ENCODE measurements around the gene ROBO3.

The ROBO3 gene

DNA sequence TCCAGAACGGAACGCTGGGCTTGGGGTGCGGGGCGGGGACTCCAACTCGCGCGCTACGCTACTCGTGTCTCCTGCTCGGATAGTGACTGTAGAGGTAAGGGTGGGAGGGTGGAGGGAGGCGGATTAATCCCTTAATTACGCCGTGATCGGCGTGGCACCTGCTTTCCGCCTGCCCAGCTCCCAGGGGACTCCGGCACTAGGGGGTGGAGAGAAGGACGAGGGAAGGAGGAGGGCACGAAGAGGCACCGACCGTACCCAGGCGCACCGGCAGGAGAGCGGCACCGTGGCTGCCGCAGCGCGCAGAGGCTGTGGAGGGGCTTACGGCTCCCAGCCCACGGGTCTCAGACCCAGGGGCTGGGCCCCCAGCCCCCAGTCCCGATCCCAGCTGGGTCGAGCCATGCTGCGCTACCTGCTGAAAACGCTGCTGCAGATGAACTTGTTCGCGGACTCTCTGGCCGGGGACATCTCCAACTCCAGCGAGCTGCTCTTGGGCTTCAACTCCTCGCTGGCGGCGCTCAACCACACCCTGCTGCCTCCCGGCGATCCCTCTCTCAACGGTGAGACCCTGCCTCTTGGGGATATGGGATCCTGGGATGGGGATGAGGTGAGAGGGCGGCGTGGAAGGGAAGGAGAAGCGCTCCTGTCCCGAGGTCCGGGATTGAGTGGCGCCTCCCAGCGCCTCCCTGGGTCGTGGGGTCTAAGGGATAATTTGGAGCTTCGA lies at the start of gene ROBO3:
ROBO3 (plus strand) TSS at position 252 of the 721 bp plus-strand sequence; CDS start at position 398, 146 bp downstream.
- no peak for DNase-seq

GRCh38 chr11:124817036-124817435 lies 48.2 kb upstream of the ROBO3 start:
- no peak for DNase-seq

- DNase-seq, result no peak
Measured at GRCh38 chr11:124821995-124822730, 43.1 kb upstream of the ROBO3 start.

DNA sequence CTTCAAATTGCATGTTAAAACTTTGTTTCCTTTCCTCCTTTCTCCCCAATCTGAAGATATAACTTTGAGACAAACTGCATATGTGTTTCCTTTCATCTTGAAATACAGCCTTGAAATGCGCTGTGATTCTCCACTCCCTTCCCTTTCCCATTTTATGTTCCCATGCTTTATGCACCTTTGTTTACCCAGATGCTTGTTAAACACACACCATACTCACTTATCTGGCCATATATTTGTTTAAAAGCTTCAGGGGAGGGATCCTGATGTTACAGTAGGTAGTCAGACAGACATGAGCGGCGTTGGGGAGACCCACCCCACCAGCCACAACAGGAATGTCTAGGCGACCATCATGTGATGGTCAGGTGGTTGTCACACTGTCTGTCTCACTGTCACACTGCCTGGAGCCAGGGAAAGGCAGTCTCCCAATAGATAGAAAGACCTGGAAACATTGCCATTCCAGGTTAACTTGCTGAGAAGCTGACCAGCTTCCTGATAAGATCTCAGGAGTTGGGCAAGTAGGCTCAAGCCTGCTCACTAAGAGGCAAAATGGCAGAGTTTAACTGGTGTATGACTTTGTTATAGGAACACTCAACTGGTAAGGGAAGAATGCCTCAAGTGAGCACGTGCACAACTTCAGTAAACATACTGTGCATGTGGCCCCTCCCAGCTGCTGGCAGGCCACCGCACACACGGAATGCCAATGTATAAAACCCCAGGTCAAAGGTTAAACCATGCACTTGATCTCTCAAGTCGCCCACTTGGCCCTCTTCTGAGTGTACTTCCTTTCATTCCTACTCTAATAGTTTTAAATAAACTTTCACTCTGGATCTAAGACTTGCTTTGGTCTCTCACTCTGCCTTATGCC lies 41.5 kb upstream of the ROBO3 start:
- DNase-seq, result no peak

DNA sequence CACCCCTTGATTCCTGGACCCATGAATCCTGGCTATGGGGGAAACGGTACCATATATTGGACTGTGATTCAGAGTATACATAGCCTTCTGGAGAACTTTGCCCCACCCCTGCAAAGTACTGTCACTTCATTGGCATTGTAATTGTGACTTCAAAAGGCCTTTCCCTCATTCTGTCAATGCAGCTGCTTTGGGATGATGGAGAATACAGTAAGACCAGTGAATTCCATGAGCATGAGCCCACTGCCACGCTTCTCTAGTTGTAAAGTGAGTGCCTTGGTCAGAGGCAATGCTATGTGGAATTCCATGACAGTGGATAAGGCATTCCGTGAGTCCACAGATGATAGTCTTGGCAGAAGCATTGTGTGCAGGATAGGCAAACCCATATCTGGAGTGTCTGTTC lies 39.4 kb upstream of the ROBO3 start:
- no peak for DNase-seq

DNA sequence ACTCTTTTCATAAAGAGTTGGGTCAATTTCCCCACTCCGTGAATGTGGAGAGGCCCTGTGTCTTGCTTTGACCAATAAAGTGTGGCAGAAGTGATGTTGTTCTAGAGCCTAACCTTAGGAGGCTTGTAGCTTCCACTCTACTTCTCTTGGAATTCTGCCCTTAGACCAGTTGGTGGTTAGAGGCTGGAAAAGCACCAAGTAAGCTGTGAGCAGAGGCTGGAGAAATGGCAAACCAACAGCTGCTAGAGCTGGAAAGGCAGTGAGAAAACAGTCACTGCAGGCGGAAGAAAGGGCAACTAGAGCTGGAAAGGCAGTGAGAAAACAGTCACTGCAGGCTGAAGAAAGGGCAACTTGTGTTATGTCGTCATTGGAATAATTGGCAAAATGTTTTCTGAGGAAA lies 35.2 kb upstream of the ROBO3 start:
- no peak for DNase-seq

GRCh38 chr11:124830749-124831148 lies 34.5 kb upstream of the ROBO3 start:
- no peak for DNase-seq

DNA sequence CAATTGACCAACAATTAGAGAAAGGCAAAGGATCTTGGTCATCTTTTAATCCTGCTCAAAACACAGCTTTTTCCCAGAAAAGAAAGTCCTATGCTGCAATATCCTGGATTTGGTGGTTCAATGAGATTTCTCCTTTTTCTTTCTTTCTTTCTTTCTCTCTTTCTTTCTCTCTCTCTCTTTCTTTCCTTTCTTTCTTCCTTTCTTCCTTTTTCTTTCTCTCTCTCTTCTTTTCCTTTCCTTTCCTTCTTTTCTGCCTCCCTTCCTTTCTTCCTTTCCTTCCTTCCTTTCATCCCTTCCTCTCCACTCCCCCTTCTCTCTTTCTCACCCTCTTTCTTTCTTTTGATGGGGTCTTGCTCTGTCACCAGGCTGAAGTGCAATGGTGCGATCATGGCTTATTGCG lies 33.3 kb upstream of the ROBO3 start:
- DNase-seq, result no peak

- no peak for DNase-seq
Measured at GRCh38 chr11:124832571-124832970, 32.7 kb upstream of the ROBO3 start.

GRCh38 chr11:124834526-124835180 lies 30.6 kb upstream of the ROBO3 start:
- no peak for DNase-seq

DNA sequence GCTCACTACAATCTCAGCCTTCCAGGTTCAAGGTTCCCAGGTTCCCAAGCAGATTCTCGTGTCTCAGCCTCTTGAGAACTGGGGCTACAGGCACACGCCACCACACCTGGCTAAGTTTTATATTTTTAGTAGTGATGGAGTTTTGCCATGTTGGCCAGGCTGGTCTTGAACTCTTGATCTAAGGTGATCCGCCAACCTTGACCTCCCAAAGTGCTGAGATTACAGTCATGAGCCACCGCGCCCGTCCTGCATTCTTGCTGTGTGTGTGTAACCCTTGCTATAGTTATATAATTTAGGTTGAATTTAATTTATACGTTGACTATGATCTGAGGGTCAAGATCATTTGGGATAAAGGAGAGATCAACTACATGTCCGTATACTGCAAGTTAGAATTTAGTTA lies 29.3 kb upstream of the ROBO3 start:
- DNase-seq, result no peak

- DNase-seq, result peak; percentile 35
Measured at GRCh38 chr11:124837491-124837856, 27.8 kb upstream of the ROBO3 start.

DNA sequence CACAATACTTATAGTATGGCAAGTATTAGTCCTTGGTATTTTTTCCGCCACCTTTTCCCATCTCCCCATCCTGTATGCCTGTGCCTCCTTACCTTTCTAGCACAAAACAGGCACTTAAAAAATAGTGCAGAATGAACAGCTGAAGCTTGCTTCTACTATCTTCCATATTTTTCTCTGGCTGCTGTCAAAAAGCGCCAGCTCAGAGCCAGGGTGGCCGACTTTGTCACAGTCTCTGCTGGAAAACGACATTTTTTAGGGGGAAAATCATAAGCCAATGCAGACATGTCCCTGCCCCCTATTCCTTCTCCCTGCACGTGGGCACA lies 26.5 kb upstream of the ROBO3 start:
- no peak for DNase-seq

DNA sequence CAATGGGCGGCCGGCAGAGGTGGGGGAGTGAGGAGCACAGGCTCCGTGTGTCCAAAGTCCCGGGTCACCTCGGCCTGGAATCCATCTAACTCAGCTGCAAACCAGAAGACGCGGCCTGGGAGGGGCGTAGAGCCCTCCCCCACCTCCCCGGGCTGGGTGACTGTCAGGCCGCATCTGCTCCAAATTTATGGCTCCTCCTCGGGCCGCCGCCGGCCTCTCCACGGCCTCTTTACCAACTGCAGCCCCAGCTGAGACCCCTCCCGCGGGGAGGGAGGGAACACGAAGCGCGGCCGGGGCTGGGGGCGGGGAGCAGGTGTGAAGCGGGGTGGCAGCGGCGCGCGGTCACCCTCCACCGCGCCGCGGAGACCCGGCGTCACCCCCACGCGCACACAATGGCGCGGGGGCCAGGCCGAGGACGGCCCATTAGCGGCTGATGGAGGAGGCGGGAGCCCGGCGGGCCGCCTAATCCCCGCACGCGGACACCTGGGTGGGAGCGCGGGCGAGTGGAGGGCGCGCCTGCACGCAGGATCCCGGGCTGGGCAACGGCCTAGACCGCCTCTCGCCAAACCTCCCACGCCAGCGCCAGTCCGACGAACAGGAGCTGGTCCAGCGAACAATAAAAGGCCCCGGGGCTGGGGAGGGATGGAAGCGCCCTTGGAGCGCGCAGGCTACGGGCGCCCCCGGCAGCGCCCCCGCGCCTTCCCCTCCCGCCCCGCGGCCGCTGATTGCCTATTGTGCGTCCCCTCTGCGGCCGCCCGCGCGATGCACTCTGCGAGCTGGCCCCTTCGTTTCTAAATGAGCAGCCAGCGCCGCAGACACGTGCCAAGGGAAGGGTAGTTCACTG lies 25.9 kb upstream of the ROBO3 start:
- no peak for DNase-seq

- DNase-seq, result no peak
Measured at GRCh38 chr11:124839972-124840621, 25.1 kb upstream of the ROBO3 start.

DNA sequence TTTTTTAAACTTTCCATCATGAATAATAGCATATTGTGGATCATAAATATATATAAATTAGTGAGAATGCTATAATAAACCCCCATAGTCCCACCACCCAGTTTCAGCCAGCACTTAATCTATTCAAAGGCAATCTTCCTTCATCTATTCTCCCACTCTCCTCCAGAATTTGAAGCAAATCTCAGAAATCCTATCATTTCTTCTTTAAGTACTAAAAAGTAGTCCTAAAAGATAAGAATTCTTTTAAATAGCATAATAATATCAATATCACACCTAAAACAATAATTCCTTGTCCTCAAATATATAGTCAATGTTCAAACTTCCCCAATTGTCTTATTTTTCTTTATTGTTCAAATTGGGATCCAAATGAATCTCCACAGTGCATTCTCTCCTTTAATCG lies 24.6 kb upstream of the ROBO3 start:
- DNase-seq, result no peak

DNA sequence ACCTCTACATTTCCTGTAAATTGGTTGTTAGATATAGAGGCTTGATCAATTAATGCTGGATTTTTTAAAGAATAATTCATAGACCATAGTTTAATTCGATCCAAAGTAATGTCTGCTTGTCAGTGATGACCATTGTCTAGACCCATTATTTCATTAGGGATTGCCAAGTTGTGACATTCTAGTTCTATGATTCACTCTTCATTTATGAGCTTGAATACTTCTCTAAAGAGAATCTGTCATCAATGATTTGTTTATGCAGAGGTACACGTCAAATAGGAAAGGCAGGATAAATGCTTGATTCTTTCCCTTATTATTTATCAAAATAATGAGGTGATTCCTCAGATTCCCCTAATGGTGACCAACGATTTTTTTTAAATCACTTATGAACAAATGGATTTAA lies 24.0 kb upstream of the ROBO3 start:
- no peak for DNase-seq

GRCh38 chr11:124841840-124842239 lies 23.4 kb upstream of the ROBO3 start:
- no peak for DNase-seq

- DNase-seq, result no peak
Measured at GRCh38 chr11:124842305-124842704, 22.9 kb upstream of the ROBO3 start.

GRCh38 chr11:124843616-124843910 lies 21.7 kb upstream of the ROBO3 start:
- no peak for DNase-seq

GRCh38 chr11:124844664-124845079 lies 20.6 kb upstream of the ROBO3 start:
- no peak for DNase-seq

DNA sequence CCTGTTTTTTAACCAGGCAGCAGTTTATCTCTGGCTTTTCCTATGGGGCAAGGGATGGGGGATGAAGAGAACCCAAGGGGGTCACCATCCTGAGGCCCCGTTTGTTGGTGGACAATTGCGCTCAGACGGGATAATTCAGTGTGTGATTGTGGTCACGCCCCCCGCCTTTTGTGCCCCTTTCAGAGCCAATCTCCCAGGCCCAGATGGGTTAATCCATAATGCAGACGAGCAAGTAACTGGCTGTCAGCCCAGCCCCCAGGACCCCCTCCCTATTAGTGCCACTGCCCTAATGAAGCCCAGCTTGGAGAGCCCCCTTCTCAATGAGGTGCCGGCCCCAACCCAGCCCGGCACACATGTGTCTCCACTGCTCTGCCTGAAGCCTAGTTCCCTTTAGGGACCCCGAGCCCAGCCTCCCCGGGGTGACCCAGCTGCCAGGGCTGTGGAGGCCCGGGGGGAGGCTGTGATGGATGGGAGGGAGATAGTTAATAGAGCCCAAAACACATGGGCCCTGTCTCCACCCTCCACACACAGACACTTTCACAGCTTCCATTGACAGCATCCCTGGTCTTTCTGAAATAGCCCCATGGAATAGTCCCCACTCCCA lies 19.1 kb upstream of the ROBO3 start:
- DNase-seq, result no peak

All from RPMI8226 (cell line).